GM12891 (cell line): Measurements from ENCODE around the gene DNAJC17. TPM values are rescaled to one million over a fixed set of nuclear protein-coding genes. Genes with fewer than 3 reads are reported as not detected.
A peak's percentile ranks its signal among the peaks of the same experiment; 100 is the strongest.

Experiments used
- DNase-seq: peaks from one replicate; pipeline ENCODE4 v3.0.0; 2011; ENCODE audit warnings: low spot score; ENCODE audit not compliant: insufficient read length
- FAIRE-seq: peaks from 2 replicates; lab custom pipeline; 2011; peaks lifted over from hg19 to GRCh38; lab: Jason Lieb, UNC
- PAX5 ChIP-seq: IDR thresholded peaks from 2 replicates; pipeline ENCODE4 v1.6.1; 2011; ENCODE audit warnings: low read length, moderate library complexity, mild to moderate bottlenecking; ENCODE audit not compliant: insufficient read depth, severe bottlenecking
- POLR2A ChIP-seq: IDR thresholded peaks from 2 replicates; pipeline ENCODE4 v1.6.1; 2011; ENCODE audit warnings: low read depth, low read length, control low read depth
- POLR2AphosphoS5 ChIP-seq: IDR thresholded peaks from 2 replicates; pipeline ENCODE4 v1.6.1; 2011; ENCODE audit warnings: low read depth, low read length, control low read depth
- POU2F2 ChIP-seq: IDR thresholded peaks from 2 replicates; pipeline ENCODE4 v1.6.1; 2011; ENCODE audit warnings: low read depth, mild to moderate bottlenecking, control low read depth, low read length, moderate library complexity
- SPI1 ChIP-seq: IDR thresholded peaks from 2 replicates; pipeline ENCODE4 v1.6.1; 2011; ENCODE audit warnings: low read depth, low read length, control low read depth
- TAF1 ChIP-seq: IDR thresholded peaks from 2 replicates; pipeline ENCODE4 v1.6.1; 2011; ENCODE audit warnings: low read depth, low read length, control low read depth
- polyA plus RNA-seq: library from polyadenylated mRNA; unstranded; fragments of >200 nt; gene quantifications from one replicate; pipeline ENCODE4 v1.2.1, GENCODE V29; 2012; ENCODE audit warnings: low read depth, missing spikeins, inconsistent platforms; ENCODE audit not compliant: missing spikeins

DNAJC17 gene, protein sequence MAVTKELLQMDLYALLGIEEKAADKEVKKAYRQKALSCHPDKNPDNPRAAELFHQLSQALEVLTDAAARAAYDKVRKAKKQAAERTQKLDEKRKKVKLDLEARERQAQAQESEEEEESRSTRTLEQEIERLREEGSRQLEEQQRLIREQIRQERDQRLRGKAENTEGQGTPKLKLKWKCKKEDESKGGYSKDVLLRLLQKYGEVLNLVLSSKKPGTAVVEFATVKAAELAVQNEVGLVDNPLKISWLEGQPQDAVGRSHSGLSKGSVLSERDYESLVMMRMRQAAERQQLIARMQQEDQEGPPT
- polyA plus RNA-seq: 31.8 TPM

DNA sequence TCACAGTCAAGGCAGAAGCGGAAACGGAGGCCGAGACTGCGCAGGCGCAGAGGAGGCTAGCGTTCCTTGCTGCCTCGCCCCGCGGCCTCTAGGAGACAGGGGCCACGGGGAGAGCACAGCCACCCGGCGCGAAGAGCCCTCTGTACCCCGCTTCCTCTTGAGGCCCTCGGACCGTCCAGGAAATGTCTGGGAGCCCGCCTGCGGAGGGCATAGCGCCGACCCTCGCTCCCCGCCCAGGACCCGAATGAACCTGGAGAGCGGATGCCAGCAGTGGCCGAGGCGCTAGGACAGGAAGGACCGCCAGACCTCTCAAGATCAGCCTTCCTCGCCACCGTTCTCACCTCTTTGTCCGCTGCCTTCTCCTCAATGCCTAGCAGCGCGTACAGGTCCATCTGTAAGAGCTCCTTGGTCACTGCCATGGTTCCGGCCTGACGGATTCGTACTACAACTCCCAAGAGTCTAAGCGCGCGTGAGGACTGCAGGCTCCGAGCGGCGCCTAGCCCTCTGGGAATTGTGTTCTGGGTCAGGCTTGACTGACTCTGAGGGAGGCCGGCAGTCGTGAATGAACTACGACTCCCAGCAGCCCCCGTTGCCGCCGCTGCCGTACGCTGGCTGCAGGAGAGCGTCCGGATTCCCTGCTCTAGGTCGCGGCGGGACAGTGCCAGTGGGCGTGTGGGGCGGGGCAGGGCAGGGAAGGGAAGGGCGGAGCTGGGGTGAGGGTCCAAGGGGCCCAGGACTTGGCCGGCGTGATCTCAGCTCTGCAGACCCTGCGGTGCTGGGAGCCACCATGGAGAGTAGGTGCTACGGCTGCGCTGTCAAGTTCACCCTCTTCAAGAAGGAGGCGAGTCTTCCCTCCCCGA lies at the start of gene DNAJC17, which contains the start of gene ZFYVE19:
Gene DNAJC17, minus strand, starts transcription at position 446 of the 860 bp plus-strand sequence. Its CDS starts 27 bp downstream, at position 419.
Gene ZFYVE19, plus strand, starts transcription at position 62 of the 860 bp plus-strand sequence. Its CDS starts 501 bp downstream, at position 563.
- FAIRE-seq (peak; percentile 97), DNase-seq (peak; percentile 89)
- TF ChIP-seq POU2F2 (peak; percentile 74), PAX5 (peak; percentile 100), POLR2AphosphoS5 (peak; percentile 94), POLR2A (peak; percentile 88), TAF1 (peak; percentile 75), SPI1 (no peak; the same call in 1 of the 2 replicates)

DNA sequence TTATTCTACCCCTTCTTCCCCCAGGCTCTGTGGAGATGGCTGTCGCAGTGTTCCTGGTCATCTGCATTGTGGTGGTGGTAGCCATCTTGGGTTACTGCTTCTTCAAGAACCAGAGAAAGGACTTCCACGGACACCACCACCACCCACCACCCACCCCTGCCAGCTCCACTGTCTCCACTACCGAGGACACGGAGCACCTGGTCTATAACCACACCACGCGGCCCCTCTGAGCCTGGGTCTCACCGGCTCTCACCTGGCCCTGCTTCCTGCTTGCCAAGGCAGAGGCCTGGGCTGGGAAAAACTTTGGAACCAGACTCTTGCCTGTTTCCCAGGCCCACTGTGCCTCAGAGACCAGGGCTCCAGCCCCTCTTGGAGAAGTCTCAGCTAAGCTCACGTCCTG lies 49.5 kb upstream of the DNAJC17 start:
- TF ChIP-seq POLR2AphosphoS5 (no peak), POLR2A (no peak), POU2F2 (no peak), TAF1 (no peak), PAX5 (no peak), SPI1 (no peak)
- DNase-seq: no peak
- FAIRE-seq: no peak

DNA sequence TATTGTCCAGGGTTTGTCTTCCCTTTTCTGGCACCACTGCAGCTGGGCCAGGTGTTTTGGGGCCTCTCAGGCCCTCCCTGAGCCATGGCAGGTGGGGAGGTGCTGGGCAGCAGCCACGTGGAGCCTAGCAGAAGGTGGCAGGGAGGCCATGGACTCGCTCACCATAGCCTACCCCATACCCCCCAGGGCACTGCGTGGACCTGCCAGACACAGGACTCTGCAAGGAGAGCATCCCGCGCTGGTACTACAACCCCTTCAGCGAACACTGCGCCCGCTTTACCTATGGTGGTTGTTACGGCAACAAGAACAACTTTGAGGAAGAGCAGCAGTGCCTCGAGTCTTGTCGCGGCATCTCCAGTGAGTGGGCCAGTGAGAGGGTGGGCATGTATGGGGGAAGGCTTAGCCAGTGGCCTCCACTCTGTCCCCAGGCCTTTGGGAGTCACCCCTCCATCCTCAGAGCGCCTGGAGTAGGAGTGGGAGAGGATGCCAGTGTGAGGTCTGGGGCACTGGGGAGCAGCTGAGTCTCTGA lies 48.5 kb upstream of the DNAJC17 start:
- no peak for DNase-seq
- no peak for FAIRE-seq
- TF ChIP-seq POU2F2: no peak
- TF ChIP-seq TAF1: no peak
- TF ChIP-seq PAX5: no peak
- no peak for TF ChIP-seq POLR2A
- no peak for TF ChIP-seq SPI1
- TF ChIP-seq POLR2AphosphoS5: no peak

DNA sequence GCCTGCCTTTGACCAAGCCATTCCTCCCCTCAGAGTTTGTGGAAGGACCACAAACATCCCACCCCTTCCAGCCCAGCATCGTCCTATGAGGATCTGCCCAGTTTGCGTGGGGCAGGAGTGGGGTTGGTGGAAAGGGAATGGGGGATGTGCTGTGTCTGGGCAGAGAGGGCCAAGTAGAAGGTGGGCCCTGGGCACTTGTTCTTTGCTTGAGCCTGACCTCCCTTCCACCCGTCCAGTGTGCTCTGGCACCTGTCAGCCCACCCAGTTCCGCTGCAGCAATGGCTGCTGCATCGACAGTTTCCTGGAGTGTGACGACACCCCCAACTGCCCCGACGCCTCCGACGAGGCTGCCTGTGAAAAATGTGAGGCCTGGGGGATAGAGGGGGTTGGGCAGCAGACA lies 46.9 kb upstream of the DNAJC17 start:
- FAIRE-seq (no peak), DNase-seq (no peak)
- TF ChIP-seq SPI1 (no peak), POLR2A (no peak), TAF1 (no peak), PAX5 (no peak), POU2F2 (no peak), POLR2AphosphoS5 (no peak)

DNA sequence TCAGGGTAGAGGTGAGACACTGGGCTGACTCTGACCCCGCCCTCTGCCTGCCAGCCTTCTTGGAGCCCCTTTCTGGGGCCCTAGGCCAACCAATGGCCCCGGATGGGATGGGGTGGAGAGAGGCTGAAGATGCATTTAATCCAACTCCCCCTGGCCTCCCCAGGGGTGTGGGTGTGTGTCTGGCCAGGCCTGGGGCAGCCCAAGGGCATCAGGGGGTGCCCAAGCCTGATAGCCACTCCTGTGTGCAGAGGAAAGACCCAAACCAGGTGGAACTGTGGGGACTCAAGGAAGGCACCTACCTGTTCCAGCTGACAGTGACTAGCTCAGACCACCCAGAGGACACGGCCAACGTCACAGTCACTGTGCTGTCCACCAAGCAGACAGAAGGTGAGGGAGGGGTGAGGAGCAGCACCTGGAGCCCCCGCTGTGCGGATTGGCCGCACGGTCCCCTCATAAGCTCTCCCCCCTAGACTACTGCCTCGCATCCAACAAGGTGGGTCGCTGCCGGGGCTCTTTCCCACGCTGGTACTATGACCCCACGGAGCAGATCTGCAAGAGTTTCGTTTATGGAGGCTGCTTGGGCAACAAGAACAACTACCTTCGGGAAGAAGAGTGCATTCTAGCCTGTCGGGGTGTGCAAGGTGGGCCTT lies 46.1 kb upstream of the DNAJC17 start:
- DNase-seq: no peak
- TF ChIP-seq SPI1: no peak
- no peak for TF ChIP-seq TAF1
- FAIRE-seq: no peak

DNA sequence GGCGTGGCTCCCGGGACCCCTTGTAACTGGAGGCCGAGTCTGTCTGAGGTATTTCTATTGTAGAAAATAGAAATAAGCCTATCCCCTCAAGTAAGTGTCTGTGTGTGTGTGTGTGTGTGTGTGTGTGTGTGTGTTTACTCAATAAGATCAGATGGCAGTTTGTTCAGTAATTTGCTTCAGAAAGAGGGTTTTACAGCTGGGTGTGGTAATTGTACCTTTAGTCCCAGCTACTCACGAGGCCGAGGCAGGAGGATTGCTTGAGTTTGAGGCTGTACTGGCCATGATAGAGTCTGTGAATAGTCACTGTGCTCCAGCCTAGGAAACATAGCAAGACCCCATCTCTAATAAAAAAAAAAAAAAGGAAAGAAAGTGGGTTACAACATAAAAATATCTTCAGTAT lies 45.3 kb upstream of the DNAJC17 start:
- TF ChIP-seq POLR2A: no peak
- no peak for TF ChIP-seq SPI1
- TF ChIP-seq TAF1: no peak
- TF ChIP-seq POU2F2: no peak
- DNase-seq (no peak), FAIRE-seq (no peak)

DNA sequence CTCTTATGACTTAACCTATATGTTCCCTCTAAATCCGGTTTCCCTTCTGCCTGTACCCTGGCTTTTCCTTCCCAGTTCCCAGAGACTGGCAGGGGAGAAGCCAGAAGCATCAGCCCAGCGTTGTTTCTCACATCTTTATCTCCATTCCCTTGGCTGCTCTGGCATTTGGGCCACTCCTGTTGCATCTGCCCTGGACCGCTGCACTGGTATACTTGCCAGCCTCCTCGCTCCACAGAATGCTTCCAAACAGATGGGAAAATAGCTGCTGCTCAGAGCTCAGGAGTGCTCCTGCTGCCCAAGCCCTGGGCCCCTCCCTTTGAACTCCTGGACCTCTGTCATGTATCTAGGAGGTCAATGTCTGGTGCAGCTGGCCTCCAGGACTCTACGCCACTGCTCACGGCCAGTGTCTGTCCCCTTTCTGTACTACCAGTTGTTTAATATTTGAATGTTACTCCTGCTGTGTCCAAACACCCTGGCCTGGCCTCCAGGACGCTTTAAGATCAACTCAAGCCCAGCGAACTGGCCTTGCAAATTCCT lies 43.4 kb upstream of the DNAJC17 start:
- DNase-seq (no peak), FAIRE-seq (no peak)
- no peak for TF ChIP-seq POLR2A
- TF ChIP-seq PAX5: no peak
- TF ChIP-seq POLR2AphosphoS5: no peak
- TF ChIP-seq POU2F2: no peak
- no peak for TF ChIP-seq SPI1
- TF ChIP-seq TAF1: no peak

DNA sequence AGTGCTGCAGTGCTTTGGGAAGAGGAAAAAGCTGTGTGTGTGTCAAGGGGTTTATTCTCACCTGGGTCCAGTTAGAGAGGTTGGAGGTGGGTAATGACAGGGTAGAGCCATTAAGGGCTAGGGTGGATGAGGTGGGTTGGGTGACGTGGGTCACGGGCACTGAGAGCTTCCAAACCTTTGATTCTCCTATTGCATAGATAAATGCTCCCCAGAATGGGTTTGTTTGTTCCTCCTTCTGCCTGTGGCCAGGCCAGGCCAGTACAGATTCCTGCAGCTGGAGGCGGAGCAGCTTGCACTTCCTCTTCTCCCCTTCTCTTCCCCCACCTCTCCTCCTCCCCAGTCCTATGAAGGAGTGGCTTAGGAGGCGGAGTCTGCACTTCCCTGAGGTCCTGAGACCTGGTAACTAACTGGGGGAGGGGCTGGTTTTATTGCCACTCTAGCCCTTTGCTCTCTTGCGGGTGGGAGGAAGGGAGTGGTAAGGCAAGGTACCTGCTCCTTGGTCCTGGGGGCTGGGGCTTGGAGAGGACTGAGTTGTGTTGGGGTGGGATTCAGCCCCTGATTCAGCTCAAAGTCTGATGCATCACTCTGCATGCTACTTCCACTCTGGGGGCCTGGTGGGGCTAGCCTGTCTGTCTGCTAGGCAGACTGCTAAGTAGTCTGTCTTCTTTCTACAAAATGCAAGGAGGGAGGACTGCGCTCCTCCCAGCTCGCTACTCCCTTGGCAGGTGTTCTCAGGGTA lies 40.1 kb upstream of the DNAJC17 start:
- peak; percentile 92 for FAIRE-seq
- no peak for TF ChIP-seq POU2F2
- no peak for TF ChIP-seq POLR2A
- peak; percentile 96 for TF ChIP-seq SPI1
- TF ChIP-seq POLR2AphosphoS5: no peak
- no peak for TF ChIP-seq PAX5
- 0 out of 2 replicates have a peak, but pooled peaks have one; percentile 7 for TF ChIP-seq TAF1
- peak; percentile 62 for DNase-seq
